Measurements from ENCODE around the gene GPR153.

GPR153 gene

DNA sequence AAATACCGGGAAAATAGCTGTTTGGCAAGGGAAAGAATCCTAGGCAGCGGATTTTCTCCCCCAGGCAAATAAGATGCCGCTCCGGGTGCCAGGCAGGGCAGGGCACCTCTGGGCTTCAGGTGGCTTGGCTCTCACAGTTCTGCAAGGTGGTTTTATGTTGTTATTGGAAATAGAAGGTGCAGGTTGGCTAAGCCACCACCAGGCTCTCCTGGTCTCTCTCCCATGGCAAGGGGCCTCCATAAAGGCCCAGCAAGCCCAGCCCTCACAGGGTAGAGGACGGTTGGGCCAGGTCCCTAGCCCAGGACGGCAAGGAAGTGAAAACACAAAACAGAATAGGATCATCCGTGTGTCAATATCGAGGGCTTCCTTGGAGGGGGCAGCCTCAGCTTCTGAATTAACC, 37.6 kb upstream of the GPR153 start:
- no peak for DNase-seq (ENCODE audit: low spot score)
- ChIA-PET CTCF (no interaction called here), POLR2A (ENCODE audit: low non-redundant PET) (no interaction called here)
- TF ChIP-seq, protein P1, sequence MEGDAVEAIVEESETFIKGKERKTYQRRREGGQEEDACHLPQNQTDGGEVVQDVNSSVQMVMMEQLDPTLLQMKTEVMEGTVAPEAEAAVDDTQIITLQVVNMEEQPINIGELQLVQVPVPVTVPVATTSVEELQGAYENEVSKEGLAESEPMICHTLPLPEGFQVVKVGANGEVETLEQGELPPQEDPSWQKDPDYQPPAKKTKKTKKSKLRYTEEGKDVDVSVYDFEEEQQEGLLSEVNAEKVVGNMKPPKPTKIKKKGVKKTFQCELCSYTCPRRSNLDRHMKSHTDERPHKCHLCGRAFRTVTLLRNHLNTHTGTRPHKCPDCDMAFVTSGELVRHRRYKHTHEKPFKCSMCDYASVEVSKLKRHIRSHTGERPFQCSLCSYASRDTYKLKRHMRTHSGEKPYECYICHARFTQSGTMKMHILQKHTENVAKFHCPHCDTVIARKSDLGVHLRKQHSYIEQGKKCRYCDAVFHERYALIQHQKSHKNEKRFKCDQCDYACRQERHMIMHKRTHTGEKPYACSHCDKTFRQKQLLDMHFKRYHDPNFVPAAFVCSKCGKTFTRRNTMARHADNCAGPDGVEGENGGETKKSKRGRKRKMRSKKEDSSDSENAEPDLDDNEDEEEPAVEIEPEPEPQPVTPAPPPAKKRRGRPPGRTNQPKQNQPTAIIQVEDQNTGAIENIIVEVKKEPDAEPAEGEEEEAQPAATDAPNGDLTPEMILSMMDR (conservative IDR thresholded peaks at IDR 0.05; ENCODE audit: low read depth): no peak
- H3K27ac ChIP-seq: peak overlapping the region; percentile 84

DNA sequence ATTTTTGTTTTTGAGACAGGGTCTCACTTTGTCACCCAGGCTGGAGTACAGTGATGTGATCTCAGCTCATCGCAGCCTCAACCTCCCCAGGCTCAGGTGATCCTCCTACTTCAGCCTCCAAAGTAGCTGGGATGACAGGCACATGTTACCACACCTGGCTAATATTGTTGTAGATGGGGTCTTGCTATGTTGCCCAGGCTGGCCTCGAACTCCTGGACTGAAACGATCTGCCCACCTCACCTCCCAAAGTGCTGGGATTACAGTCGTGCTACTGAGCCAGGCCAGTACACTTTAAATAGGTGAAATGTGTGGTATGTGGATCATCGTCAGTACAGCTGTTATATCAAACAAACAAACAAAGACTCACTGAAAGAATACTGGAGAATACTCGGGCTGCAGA, 35.0 kb upstream of the GPR153 start:
- ChIA-PET CTCF (no interaction called here), POLR2A (ENCODE audit: low non-redundant PET) (no interaction called here)
- H3K27ac ChIP-seq: no peak overlapping the region
- DNase-seq (ENCODE audit: low spot score): no peak
- TF ChIP-seq, protein P1 (conservative IDR thresholded peaks at IDR 0.05; ENCODE audit: low read depth): no peak

DNA sequence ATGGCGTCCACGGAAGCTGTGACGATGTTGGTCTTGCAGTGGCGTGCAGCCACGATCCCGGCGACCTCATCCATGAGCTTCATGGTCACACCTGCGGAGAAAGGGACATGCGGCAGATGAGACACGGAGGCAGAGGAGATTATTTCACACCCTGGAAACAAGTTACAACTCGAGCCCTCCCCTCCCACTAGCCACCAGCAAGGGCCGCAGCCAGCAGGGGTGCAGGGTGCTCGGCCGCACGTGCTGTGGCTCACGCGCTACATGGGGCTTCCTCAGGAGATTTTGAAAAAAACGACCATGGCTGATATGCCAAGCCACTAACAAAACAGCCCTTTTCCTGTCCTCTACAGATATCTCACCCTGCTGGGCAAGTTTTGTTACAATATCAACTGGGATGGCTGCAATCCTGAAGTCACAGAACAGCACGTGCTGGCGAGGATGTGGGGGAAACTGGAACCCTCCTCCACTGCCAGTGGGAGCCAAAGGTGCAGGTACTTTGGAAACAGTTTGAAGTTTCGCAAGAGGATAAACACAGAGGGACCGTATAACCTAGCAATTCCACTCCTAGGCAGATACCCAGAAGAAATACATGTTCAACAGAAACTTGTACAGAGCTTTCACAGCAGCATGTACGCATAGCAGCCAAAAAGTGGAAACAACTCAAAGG, 34.1 kb upstream of the GPR153 start:
- POLR2A ChIA-PET (ENCODE audit: low non-redundant PET): interaction anchor here (0.8 kb wide), 1 partner anchor 36 kb away, joined by 3 read pairs; no protein-coding TSS in a partner anchor
- TF ChIP-seq, protein P1 (conservative IDR thresholded peaks at IDR 0.05; ENCODE audit: low read depth): no peak
- CTCF ChIA-PET: interaction anchor here (0.5 kb wide), 1 partner anchor 8 kb away, joined by 3 read pairs; no protein-coding TSS in a partner anchor
- peak overlapping the region; percentile 24 for H3K27ac ChIP-seq
- DNase-seq (ENCODE audit: low spot score): no peak

DNA sequence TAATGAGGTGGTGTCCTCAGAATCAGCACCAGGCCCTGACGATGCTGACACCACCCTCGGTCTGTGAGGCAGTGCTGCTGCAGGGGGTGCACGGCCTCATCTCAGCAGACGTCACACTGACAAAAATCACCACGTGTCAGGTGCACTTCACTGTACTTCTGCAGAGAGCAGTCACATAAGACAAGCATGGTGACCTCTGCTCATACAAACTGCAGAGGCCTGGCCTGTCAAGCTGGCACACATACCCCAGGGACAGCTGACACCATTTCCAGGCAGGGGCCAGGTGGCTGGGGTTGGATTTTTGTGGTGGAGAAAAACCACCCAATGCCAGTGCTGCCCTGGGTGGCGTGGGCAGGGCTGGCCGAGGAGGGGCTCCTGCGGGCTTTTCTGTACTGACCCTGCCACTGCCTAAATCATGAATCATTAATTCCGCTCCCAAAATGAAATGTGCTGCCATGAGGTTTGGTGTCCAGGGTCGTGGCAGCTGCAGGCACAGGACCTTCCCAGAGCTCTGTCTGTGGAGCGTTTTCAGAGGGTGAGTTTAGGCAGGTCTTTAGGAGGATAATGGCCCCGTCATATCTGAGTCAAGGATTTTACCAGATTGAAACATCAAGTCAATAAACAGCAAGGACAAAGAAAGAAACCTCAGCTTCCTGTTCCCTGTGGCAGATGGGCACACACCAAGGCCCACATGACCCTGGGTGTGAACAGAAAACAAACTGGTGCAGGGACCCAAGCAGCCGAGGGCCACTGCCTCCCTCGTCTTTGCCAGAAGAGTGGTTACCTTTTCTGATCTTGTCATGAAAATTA, 33.4 kb upstream of the GPR153 start:
- TF ChIP-seq, protein P1 (conservative IDR thresholded peaks at IDR 0.05; ENCODE audit: low read depth): no peak
- CTCF ChIA-PET: no interaction called here
- no peak for DNase-seq (ENCODE audit: low spot score)
- POLR2A ChIA-PET (ENCODE audit: low non-redundant PET): interaction anchor here (0.8 kb wide), 1 partner anchor 35 kb away, joined by 3 read pairs; no protein-coding TSS in a partner anchor
- peak overlapping the region; percentile 24 for H3K27ac ChIP-seq

DNA sequence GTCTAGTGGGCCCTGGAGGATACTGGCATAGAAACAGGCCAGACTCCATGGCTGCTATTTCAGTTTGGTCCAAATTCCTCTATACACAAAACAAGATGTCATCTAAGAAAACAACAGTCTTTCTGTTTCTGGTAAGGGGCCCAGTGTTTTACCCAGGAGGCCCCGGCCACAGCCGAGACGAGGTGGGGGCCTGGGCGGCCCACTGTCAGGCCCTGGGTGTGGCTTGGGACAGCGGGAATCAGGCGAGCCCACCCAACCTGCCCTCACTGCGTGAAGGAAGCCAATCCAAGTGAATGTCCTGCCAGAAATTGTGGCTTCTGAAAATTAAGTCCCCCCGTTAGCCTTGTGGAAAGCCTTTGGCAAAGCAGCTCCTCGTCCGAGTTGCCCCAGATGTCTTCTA, 31.2 kb upstream of the GPR153 start:
- peak overlapping the region; percentile 19; the same call in 1 of the 2 replicates for H3K27ac ChIP-seq
- ChIA-PET CTCF (no interaction called here), POLR2A (ENCODE audit: low non-redundant PET) (no interaction called here)
- DNase-seq (ENCODE audit: low spot score): no peak
- TF ChIP-seq, protein P1 (conservative IDR thresholded peaks at IDR 0.05; ENCODE audit: low read depth): no peak

DNA sequence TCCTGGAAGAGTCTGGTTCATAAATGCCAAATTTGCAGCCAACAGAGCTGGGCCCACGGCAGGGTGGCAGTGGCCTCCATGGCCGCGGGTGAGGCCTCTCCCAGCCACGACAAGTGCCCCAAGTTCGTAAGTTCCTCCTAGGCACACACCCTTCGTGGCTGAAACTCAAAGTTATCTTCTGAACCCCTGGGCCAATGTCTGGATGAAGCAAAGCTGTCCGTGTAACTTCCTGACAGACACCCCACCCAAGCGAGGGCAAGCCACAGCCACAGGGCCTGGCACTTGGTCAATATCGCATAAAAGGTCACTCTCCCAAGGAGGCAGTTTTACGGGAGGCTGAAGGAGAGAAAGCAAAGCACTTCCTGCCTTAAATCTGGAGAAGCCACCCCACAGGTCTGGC, 27.8 kb upstream of the GPR153 start:
- TF ChIP-seq, protein P1 (conservative IDR thresholded peaks at IDR 0.05; ENCODE audit: low read depth): no peak
- peak overlapping the region; percentile 41 for H3K27ac ChIP-seq
- no peak for DNase-seq (ENCODE audit: low spot score)
- POLR2A ChIA-PET (ENCODE audit: low non-redundant PET): no interaction called here
- CTCF ChIA-PET: no interaction called here
